ENCODE data around the gene GUCY2C.

DNA sequence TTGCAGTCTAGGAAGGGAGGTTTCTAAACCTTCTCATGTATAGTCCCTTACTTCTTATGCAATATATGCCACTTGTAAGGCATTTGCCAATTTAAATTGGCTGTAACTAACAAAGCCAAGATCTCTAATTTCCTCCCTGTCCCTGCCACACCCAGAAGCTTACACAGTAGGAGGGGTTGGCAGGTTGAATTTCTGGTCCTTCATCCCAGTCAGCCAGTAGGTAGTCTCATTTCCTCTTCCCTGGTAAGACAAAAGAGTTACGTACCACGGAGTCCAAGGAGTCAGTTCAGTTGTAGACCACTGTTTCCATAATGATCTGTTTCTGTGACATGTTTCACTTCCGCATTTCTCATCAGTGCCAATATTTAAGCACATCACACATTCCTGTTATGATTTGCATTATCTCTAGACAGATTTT, 81.7 kb downstream of the GUCY2C start:
- TF ChIP-seq, protein P1, sequence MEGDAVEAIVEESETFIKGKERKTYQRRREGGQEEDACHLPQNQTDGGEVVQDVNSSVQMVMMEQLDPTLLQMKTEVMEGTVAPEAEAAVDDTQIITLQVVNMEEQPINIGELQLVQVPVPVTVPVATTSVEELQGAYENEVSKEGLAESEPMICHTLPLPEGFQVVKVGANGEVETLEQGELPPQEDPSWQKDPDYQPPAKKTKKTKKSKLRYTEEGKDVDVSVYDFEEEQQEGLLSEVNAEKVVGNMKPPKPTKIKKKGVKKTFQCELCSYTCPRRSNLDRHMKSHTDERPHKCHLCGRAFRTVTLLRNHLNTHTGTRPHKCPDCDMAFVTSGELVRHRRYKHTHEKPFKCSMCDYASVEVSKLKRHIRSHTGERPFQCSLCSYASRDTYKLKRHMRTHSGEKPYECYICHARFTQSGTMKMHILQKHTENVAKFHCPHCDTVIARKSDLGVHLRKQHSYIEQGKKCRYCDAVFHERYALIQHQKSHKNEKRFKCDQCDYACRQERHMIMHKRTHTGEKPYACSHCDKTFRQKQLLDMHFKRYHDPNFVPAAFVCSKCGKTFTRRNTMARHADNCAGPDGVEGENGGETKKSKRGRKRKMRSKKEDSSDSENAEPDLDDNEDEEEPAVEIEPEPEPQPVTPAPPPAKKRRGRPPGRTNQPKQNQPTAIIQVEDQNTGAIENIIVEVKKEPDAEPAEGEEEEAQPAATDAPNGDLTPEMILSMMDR (IDR thresholded peaks at IDR 0.05; ENCODE audit: low read depth, low read length, poor library complexity, severe bottlenecking) = no peak
- TF ChIP-seq EZH2phosphoT487 (IDR thresholded peaks at IDR 0.05; ENCODE audit: borderline replicate concordance, low read length) = no peak
